ENCODE measurements around the gene ALG8.
"Not testable (repeated sequence)": the region's sequence is repeated elsewhere in the genome, so short reads cannot be mapped to it uniquely, and the experiment has no call there.

Gene ALG8

DNA sequence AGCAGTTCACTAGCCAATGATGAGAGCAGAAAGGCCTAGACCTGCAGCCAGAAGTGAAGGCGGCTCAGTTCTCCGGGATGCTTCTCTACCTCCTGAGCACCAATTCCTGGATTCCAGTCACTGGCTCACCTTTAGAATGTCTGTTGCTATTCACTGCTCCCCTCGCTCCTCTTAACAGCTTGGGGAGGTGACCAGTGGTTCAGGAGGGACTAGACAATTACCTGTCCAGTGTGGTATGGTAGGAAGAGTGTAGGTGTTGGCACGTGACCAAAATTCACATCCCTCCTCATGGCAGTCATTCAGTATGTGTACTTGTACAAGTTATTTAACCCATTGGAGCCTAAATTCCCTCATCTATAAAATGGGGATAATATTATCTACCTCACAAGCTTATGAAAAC lies 71.7 kb downstream of the ALG8 start:
- Histone ChIP-seq H3K4me3 (ENCODE audit: low read depth, low read length) (no peak overlapping the region), H3K27ac (ENCODE audit: low read depth, low read length) (no peak overlapping the region), H3K4me1 (ENCODE audit: control insufficient read depth, insufficient read depth, low read length) (no peaks in the 10 kb centered on the region), H3K27me3 (ENCODE audit: control insufficient read depth, insufficient read depth, low read length) (no peaks in the 10 kb centered on the region), H3K36me3 (ENCODE audit: control insufficient read depth, insufficient read depth, low read length) (peaks cover 44% of the 10 kb centered on the region), H3K9ac (ENCODE audit: low read length) (no peak overlapping the region), H3K9me3 (ENCODE audit: control insufficient read depth, insufficient read depth, low read depth, low read length) (no peaks in the 10 kb centered on the region)

DNA sequence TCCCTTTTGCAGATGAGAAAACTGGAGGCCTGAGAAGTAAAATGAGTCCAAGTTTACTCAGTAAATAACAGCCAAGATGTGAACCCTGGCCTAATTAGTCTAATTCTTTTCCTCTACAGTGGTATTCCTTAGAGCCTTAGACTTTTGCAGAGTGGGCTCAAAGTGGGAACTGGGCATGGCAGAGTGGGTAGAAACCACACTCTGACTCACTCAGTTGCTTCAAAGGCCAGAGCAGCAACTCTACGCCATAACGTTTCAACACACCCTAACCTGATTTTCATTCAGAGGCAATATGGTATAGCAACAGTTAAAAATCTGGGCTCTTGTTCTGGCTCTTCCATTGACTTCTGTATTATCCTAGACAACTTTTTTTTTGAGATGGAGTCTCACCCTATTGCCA lies 73.0 kb downstream of the ALG8 start:
- H3K9ac ChIP-seq (ENCODE audit: low read length) = no peak overlapping the region

GRCh38 chr11:78065203-78065602 lies 74.2 kb downstream of the ALG8 start:
- Histone ChIP-seq H3K36me3 (ENCODE audit: control insufficient read depth, insufficient read depth, low read length) (peaks cover 20% of the 10 kb centered on the region), H3K27ac (ENCODE audit: low read depth, low read length) (no peak overlapping the region), H3K9me3 (ENCODE audit: control insufficient read depth, insufficient read depth, low read depth, low read length) (no peaks in the 10 kb centered on the region), H3K9ac (ENCODE audit: low read length) (no peak overlapping the region), H3K27me3 (ENCODE audit: control insufficient read depth, insufficient read depth, low read length) (no peaks in the 10 kb centered on the region), H3K4me1 (ENCODE audit: control insufficient read depth, insufficient read depth, low read length) (no peaks in the 10 kb centered on the region), H3K4me3 (ENCODE audit: low read depth, low read length) (no peak overlapping the region)

More for the DNA sequence above, 73.0 kb downstream of the ALG8 start:
- Histone ChIP-seq H3K4me3 (ENCODE audit: low read depth, low read length) (no peak overlapping the region), H3K27ac (ENCODE audit: low read depth, low read length) (no peak overlapping the region), H3K4me1 (ENCODE audit: control insufficient read depth, insufficient read depth, low read length) (no peaks in the 10 kb centered on the region), H3K36me3 (ENCODE audit: control insufficient read depth, insufficient read depth, low read length) (peaks cover 32% of the 10 kb centered on the region), H3K27me3 (ENCODE audit: control insufficient read depth, insufficient read depth, low read length) (no peaks in the 10 kb centered on the region), H3K9me3 (ENCODE audit: control insufficient read depth, insufficient read depth, low read depth, low read length) (no peaks in the 10 kb centered on the region)

- H3K27ac ChIP-seq (ENCODE audit: low read depth, low read length) = no peak within 1 kb of the TSS
- peaks cover 6% of the 10 kb centered on the region; the same call in 1 of the 2 replicates for H3K36me3 ChIP-seq (ENCODE audit: control insufficient read depth, insufficient read depth, low read length)
- no peaks in the 10 kb centered on the region for H3K27me3 ChIP-seq (ENCODE audit: control insufficient read depth, insufficient read depth, low read length)
- H3K4me3 ChIP-seq (ENCODE audit: low read depth, low read length) = no peak within 1 kb of the TSS
- no peaks in the 10 kb centered on the region for H3K4me1 ChIP-seq (ENCODE audit: control insufficient read depth, insufficient read depth, low read length)
- H3K9me3 ChIP-seq (ENCODE audit: control insufficient read depth, insufficient read depth, low read depth, low read length) = no peaks in the 10 kb centered on the region
- no peak within 1 kb of the TSS for H3K9ac ChIP-seq (ENCODE audit: low read length)
These were observed 75.8 kb downstream of the ALG8 start, which contains the start of gene THRSP for GRCh38 chr11:78063440-78064181. Gene THRSP, plus strand, starts transcription at chr11:78063861. Its CDS starts 21 bp downstream, at chr11:78063882.

GRCh38 chr11:78062671-78063070 lies 76.8 kb downstream of the ALG8 start:
- H3K4me3 ChIP-seq (ENCODE audit: low read depth, low read length) = no peak overlapping the region
- H3K9me3 ChIP-seq (ENCODE audit: control insufficient read depth, insufficient read depth, low read depth, low read length) = no peaks in the 10 kb centered on the region
- no peaks in the 10 kb centered on the region for H3K4me1 ChIP-seq (ENCODE audit: control insufficient read depth, insufficient read depth, low read length)
- H3K27me3 ChIP-seq (ENCODE audit: control insufficient read depth, insufficient read depth, low read length) = no peaks in the 10 kb centered on the region
- H3K36me3 ChIP-seq (ENCODE audit: control insufficient read depth, insufficient read depth, low read length) = peaks cover 2% of the 10 kb centered on the region; the same call in 1 of the 2 replicates
- H3K27ac ChIP-seq (ENCODE audit: low read depth, low read length) = no peak overlapping the region
- H3K9ac ChIP-seq (ENCODE audit: low read length) = no peak overlapping the region

GRCh38 chr11:78061921-78062311 lies 77.5 kb downstream of the ALG8 start:
- Histone ChIP-seq H3K9me3 (ENCODE audit: control insufficient read depth, insufficient read depth, low read depth, low read length) (no peaks in the 10 kb centered on the region), H3K4me3 (ENCODE audit: low read depth, low read length) (no peak overlapping the region), H3K36me3 (ENCODE audit: control insufficient read depth, insufficient read depth, low read length) (no peaks in the 10 kb centered on the region), H3K27ac (ENCODE audit: low read depth, low read length) (no peak overlapping the region), H3K9ac (ENCODE audit: low read length) (no peak overlapping the region), H3K4me1 (ENCODE audit: control insufficient read depth, insufficient read depth, low read length) (no peaks in the 10 kb centered on the region), H3K27me3 (ENCODE audit: control insufficient read depth, insufficient read depth, low read length) (no peaks in the 10 kb centered on the region)

DNA sequence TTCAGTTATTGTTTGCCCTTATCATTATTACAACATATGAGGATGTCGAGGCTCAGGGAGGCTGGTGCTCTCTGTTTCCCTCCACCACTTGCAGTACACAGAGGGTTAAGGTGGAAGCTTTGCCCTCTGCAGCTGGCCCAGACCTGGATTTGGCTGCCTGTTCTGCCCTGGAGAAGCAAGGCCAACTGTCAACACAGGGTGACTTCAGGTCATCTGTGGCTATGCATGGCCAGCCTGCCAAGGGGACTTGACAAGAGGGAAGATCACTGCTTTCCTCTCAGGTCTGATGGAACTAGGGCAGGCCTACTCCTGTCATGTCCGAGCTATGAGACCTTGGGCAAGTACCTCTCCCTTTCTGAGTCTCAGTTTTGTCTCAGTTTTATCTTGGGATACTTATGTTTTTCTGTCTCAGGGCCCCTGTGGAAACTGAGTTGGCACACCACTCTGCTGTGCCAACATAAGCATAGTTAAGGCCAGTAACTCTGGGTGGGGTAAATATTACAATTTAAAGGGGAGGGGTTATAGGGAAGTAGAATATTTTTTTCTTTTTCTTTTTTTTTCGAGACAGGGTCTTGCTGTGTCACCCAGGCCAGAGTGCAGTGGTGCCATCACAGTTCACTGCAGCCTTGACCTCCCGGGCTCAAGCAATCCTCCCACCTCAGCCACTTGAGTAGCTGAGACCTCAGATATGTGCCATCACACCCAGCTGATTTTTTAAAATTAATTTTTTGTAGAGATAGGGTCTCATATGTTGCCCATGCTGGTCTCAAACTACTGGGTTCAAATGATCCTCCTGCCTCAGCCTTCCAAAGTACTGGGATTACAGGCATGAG lies 78.1 kb downstream of the ALG8 start:
- no peak overlapping the region for H3K9ac ChIP-seq (ENCODE audit: low read length)
- H3K4me3 ChIP-seq (ENCODE audit: low read depth, low read length) = no peak overlapping the region

GRCh38 chr11:78060533-78060932 lies 78.9 kb downstream of the ALG8 start:
- no peaks in the 10 kb centered on the region for H3K36me3 ChIP-seq (ENCODE audit: control insufficient read depth, insufficient read depth, low read length)
- H3K9ac ChIP-seq (ENCODE audit: low read length) = no peak overlapping the region
- H3K27me3 ChIP-seq (ENCODE audit: control insufficient read depth, insufficient read depth, low read length) = no peaks in the 10 kb centered on the region
- no peaks in the 10 kb centered on the region for H3K9me3 ChIP-seq (ENCODE audit: control insufficient read depth, insufficient read depth, low read depth, low read length)
- H3K4me3 ChIP-seq (ENCODE audit: low read depth, low read length) = no peak overlapping the region
- H3K4me1 ChIP-seq (ENCODE audit: control insufficient read depth, insufficient read depth, low read length) = no peaks in the 10 kb centered on the region
- H3K27ac ChIP-seq (ENCODE audit: low read depth, low read length) = no peak overlapping the region

More for the DNA sequence above, 78.1 kb downstream of the ALG8 start:
- Histone ChIP-seq H3K4me1 (ENCODE audit: control insufficient read depth, insufficient read depth, low read length) (no peaks in the 10 kb centered on the region), H3K9me3 (ENCODE audit: control insufficient read depth, insufficient read depth, low read depth, low read length) (no peaks in the 10 kb centered on the region), H3K36me3 (ENCODE audit: control insufficient read depth, insufficient read depth, low read length) (no peaks in the 10 kb centered on the region), H3K27ac (ENCODE audit: low read depth, low read length) (no peak overlapping the region), H3K27me3 (ENCODE audit: control insufficient read depth, insufficient read depth, low read length) (no peaks in the 10 kb centered on the region)

- H3K9ac ChIP-seq (ENCODE audit: low read length); H3K27me3 ChIP-seq (ENCODE audit: control insufficient read depth, insufficient read depth, low read length); H3K9me3 ChIP-seq (ENCODE audit: control insufficient read depth, insufficient read depth, low read depth, low read length); H3K4me3 ChIP-seq (ENCODE audit: low read depth, low read length); H3K4me1 ChIP-seq (ENCODE audit: control insufficient read depth, insufficient read depth, low read length); H3K27ac ChIP-seq (ENCODE audit: low read depth, low read length); H3K36me3 ChIP-seq (ENCODE audit: control insufficient read depth, insufficient read depth, low read length): not testable (repeated sequence)
These were observed 79.6 kb downstream of the ALG8 start for GRCh38 chr11:78059749-78060328.

- H3K36me3 ChIP-seq (ENCODE audit: control insufficient read depth, insufficient read depth, low read length) = no peaks in the 10 kb centered on the region
- no peak overlapping the region for H3K9ac ChIP-seq (ENCODE audit: low read length)
- no peak overlapping the region for H3K4me3 ChIP-seq (ENCODE audit: low read depth, low read length)
- H3K27ac ChIP-seq (ENCODE audit: low read depth, low read length) = no peak overlapping the region
- no peaks in the 10 kb centered on the region for H3K9me3 ChIP-seq (ENCODE audit: control insufficient read depth, insufficient read depth, low read depth, low read length)
- no peaks in the 10 kb centered on the region for H3K4me1 ChIP-seq (ENCODE audit: control insufficient read depth, insufficient read depth, low read length)
- H3K27me3 ChIP-seq (ENCODE audit: control insufficient read depth, insufficient read depth, low read length) = no peaks in the 10 kb centered on the region
These were observed 81.9 kb downstream of the ALG8 start for GRCh38 chr11:78057462-78058055.

Measured in HUES6 (cell line).